Measurements from ENCODE around the gene GRIA3.

GRIA3 gene

DNA sequence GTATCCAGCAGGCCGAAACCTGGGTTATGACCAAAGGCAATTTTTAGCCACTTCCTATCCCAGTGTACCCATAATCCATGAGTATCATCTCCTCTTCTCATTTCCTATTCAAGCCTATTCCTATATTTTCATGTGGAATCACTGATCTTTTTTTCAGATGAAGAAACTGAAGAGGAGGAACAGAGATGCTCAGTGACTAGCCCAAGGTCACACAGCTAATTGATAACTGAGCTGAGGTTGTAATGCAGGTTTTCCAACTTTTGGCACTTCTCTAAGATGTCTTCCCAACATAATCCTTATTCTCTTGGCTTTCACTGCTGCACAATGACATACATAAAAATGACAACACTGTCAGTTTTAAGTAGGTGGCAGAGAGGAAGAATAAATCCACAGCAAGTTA, 15.3 kb downstream of the GRIA3 start:
- DNase-seq (ENCODE audit: low spot score), result no peak

DNA sequence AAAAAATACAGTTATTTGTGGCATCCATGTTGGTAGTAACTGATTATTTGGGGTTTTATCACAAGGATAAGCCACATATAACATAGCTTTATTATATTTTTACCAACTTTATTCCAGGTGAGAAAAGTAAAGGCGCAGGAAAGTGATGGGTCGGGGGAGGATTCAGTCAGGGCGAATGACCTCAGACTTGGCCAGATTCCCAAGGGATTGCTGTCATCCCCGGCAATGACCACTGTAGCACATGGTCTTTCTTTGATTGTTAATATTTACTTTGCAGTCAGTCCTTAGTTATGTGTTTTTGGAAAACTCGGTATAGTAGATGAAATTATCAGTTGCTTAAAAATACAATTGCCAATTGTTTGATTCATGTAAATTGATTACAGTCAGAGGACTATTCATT, 17.6 kb downstream of the GRIA3 start:
- DNase-seq (ENCODE audit: low spot score), result no peak

DNA sequence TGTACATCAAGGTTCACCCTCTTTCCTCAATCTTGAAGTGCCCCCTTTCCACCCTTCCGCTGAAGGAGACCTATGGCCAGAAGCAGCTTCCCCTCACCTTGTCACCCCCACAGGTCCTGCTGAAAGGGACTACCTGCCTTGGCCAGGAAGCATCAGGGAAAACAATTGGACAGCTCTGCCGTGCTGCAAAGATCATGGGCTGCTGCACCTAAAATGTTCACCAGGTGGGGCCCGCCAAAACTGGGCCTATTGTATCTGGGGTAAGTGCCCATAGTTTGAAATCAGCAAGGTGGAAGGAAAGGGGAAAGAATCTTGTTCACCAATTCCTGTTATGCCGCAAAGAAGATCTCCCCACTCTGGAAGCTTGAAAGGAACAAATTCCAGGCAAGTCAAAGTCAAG, 18.4 kb downstream of the GRIA3 start:
- no peak for DNase-seq (ENCODE audit: low spot score)

DNA sequence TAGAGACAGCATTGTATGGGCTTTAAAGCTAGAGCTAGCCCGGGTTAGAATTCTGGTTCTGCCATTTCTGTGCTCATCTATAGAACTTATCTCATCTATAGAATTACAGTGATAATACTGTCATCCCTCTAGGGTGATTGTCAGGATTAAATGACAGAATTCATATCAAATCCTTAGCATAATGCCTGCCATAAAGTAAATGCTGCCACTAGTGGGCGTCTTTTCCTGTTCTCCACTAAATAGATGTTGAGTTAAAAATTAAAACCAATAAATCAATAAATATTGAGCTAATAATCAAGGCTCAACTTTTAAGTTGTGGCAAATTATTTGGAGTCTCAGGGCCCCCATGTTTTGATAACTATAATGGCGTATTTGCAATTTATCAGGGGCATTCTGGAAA, 19.7 kb downstream of the GRIA3 start:
- DNase-seq (ENCODE audit: low spot score), result no peak

DNA sequence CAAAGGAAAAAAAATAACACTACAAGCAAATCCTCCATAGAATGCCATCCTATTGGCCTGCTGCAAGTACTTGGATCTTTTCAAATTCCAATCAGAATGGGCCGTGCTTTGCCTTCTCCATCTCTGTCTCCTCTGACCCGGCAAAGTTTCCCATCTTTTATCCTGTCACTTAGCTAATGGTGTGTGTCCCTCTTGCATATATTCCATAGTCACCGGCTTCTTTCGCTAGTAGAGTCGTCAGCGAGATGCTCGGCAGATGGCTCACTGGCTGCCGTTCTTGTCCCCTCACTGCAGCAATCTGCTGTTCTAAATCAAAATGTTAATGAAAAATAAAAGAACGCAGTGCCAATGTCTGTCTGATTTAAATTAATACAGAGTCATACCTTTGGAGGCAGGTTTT, 22.1 kb downstream of the GRIA3 start:
- DNase-seq (ENCODE audit: low spot score), result no peak

DNA sequence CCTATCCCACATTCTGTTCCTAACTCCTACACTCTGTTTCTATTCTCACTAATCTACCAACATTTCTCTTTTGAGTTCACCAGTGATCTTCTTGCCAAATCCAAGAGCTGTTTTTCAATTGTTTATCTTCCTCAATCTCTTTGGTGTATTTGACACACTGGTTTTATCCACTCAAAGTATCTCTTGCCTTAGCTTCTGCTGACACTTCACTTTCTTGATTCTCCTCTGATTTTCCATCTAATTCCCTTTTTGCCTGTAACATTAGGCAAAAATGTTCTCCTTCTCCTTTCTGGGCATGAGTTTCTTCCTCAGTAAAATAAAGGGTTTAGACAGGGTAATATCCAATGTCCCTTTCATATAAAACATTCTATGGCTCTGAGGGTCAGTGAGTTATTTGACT, 26.2 kb downstream of the GRIA3 start:
- no peak for DNase-seq (ENCODE audit: low spot score)

DNA sequence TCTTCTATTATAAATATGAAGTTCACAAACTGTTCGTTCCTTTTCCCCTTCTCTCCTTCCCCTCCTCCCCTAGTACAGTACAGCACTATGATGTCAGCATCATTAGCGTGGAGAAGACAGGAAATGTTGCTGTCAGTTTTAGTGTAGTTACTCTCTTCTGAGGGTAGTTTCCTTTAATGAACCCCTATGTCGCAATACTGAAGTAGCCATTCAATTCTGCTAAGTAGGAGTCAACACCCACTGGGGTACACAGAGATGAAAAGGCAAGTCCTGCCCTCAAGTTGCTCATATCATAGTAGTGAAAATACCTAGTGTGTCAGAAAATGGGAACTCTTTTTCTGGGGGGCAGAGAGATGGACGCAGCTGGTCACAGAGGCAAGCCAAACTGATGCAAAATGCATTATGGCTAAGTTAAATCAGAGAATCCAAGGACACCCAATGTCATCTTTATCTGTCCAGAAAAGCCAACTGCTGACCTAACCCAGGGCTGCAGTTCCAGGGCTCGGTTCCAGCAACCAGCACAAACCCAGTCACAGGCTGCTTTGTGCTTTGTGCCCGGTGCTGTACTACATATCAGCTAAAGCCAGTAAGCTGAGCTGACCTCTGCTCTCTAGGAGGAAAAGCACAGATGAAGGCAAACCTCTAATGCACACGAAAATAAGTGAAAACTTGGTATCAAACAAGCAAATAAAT, 31.5 kb downstream of the GRIA3 start:
- DNase-seq (ENCODE audit: low spot score), result no peak

DNA sequence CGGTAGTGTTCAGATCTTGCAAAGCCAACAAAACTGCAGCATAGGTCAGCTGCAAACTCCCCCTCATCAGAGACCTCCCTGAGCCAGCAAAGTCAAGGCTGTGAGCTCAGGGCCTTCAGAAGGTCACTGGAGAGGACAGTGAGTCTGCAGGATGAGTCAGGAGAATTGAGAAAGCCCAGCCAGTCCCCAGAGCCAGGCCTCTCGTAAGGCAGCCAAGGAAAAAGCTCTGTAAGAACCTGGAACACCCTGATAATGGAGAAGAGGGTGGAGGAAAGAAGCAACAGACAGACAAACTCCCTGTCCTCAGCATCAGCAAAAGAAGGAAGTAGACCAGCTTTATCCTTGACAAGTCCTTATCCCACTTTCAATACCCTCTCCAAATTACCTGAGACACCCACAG, 33.0 kb downstream of the GRIA3 start:
- no peak for DNase-seq (ENCODE audit: low spot score)

DNA sequence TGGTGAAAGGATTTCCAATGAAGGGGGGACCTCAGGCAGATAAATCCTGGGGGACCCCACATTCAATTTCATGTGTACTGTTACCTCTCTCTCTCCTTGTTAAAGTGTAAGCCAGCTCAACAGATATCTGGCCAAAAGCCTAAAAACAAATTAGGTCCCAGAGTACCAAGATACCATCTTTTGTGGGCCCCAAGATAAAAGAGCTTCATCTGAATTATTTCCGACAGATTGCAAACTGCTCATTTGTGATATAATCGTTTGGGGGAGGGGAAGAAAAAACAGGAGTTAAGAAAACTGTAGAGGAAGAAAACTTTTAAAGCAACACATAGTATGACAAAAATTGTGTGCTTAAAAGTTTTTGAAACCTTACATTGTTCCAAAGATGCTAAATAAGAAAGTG, 33.6 kb downstream of the GRIA3 start:
- DNase-seq (ENCODE audit: low spot score), result no peak

DNA sequence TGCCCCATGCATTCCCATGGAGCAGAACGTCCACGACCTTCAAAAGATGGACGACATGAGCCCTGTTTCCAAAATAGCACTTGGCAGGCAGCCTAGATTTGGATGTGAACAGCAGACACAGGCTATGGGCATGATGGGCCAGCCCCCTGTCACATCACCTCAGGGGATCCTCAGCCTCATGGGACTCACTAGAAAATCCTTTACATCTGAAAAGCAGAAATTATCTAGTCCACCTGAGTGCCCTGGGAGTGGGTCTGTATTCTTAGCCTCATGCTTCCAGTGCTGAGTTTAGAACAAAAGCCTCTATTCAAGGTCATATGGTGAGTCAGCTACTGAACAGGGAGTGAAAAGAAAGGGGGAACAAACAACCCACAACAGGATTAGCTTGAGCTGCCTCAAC, 35.8 kb downstream of the GRIA3 start:
- no peak for DNase-seq (ENCODE audit: low spot score)

DNA sequence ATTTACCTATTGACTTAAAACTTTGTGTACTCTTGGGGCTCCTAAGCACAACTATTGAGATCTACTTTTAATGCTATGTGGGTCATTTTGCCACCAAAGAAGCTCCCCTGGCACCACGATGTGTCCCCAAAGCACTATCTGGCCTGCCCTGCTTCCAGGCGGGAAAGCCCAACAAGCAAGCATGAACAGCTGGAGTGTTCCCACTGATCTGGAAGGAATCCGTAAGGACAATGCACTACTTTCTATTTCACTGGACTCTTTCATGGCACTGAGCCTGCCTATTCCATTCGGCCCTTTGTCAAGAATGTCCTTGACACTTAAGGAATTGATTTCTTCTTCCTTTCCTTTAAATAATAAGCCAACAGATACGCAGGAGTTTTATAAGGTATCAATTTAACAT, 38.8 kb downstream of the GRIA3 start:
- no peak for DNase-seq (ENCODE audit: low spot score)

DNA sequence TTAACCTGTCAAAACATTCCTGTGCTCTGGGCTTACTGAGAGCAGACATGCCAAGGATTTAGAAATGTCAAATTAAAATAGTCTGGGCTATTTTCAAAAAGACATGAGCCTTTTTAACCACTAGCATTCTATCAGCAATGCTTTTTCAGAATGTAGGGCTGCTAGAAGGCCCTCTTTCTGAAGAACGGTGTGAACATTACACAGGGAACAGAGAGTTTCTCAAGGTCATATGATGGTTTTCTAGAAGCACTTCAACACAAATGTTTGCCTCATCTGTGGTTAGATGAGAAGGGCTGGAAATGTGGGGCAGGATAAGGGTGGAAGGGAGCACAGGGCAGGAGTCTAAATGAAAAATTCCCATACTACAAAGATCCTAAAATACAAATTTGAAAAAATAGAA, 39.3 kb downstream of the GRIA3 start:
- DNase-seq (ENCODE audit: low spot score), result no peak

DNA sequence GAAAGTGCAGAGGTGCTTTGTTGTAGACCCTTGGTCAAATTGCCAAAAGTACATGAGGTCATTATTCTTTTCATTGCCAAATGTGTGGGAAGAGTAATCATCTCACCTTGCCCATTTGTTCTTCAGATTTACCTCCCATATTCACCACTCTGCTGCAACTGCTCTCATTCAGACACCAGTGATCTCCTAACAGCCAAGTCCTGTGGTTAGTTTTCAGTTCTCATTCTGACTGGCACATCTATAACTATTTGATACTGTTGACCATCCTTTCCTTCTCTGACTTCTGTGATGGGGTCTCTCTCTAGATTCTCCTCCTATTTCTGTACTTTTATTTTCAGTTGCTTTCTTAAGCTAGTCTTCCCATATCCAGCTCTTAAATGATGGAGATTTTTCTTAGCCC, 39.8 kb downstream of the GRIA3 start:
- no peak for DNase-seq (ENCODE audit: low spot score)

DNA sequence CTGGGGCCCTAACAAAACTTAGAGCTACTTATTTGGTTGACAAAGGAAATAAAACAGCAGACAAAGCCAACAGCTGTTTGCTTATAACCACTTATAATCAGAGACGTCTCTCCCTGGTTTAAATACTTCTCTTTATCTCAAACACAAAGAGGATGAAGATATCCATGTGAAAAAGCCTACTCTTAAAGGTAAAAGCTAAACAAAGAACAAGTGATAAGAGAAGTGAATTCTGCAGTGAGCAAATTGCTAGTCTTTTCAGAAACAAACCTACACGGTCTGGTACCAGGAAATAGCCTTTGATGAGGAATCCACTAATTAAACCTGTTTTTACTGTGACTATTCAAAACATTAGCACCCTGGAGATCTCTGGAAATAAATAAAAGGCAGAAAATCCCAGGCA, 46.7 kb downstream of the GRIA3 start:
- DNase-seq (ENCODE audit: low spot score), result no peak

DNA sequence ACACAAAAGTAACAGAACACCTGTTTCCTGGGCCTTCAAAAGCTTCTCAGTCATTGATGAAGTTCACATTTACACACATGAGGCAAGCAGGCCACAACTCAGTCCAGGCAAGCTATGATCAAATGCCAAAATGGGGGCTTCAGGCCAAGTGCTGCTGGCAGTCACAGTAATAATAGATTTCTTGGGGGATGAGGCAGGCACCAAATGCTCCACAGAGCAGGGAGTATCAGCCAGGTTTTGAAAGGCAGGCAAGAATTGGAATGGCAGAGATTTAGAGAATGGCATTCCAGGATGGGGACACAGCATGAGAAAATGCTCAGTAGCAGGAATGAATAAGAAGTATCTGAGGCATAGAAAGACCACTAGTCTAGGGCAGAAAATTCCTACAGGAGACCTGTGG, 52.8 kb downstream of the GRIA3 start:
- no peak for DNase-seq (ENCODE audit: low spot score)

DNA sequence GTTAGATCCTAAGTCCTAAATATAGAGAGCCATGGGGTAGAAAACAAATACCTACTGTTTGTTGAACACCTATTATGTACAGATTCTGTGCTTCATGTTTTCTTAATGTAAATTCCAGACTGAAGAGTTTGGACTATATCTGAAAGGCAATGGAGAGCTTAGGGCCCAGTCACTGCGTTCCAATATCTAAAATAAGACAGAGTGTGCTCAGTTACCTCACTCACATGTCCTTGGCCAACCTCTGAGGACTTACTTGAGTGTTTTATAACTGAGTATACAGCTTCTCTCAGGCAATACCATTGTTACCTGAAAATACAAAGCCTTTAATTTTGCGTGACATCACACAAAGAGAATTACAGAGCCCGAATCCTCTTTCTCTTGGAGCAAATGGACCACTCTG, 53.2 kb downstream of the GRIA3 start:
- DNase-seq (ENCODE audit: low spot score), result no peak

DNA sequence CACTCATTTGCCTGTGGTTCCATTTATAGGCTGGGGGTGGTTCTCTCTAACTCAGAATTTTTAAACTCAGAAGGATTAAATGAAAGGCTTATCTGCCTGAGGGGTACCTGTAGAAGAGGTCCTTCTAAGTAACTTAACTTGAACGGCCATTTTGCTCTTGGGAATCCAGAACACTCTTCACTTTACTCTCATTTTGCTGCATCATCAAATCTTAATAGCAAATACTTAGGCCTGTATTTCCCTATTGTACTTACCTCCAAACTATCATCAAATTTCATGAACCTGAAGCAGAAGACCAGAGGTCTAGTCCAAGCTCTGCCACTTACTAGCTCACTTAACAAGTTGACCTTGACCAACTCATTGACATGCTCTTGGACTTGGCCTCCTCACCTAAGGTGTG, 70.4 kb downstream of the GRIA3 start:
- DNase-seq (ENCODE audit: low spot score), result no peak

DNA sequence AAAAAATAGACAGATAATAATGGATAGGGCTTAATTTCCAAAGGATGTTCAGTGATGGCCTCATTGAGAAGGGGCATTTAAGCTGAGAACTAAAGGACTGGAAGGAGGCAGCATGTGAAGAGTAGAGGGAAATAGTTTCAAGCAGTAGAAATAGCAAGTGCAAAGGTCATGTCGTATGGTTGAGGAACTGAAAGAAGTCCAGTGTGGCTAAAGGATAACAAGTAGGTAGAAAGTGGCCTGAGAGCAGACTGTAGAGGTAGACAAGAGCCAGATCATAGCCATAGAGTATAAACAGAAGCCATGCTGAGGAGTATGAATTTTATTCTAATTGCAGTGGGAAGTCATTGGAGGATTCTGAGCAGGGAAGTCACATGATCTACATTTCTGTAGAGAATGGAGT, 72.3 kb downstream of the GRIA3 start:
- no peak for DNase-seq (ENCODE audit: low spot score)

DNA sequence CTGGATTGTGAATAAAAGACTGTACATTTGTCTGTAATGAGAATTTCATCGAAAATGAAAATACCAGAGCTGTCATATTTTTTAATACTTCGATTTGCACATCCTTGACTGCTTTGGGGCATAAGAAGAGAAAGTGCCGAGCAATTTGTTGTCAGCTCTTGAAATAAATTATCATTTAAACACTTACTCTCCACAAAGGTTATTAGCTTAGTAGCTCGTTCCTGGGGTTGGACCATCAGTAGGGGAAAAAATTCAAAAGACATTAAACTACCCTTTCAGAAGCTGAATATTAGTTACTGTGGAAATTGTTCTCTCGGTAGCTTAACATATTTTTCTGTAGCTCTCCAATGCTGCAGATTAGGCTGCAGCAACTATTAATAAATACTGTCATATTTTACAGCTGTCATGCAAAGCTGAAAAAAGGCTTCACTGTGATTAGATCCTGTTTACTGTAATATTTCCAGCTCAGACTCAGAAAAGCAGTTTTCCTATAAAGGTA, 76.9 kb downstream of the GRIA3 start:
- no peak for DNase-seq (ENCODE audit: low spot score)

DNA sequence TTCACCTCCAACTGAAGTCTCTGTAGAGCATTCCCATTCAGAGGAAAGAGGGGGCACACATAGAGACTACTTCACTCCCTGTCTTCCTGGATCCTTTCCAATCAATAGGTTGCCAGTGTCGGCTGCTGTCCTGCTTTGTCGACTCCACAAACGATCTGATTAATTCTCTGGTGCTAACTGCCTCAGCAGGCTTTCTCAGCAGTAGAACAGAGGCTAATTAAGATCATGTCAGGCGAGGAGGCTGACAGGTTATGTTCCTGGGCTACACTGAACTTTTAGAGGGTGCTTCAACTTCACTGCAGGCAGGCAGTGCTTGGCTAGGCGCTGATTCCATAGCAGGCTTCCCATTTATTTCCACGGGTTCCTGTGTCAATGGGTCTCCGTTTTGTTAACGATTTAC, 79.2 kb downstream of the GRIA3 start:
- no peak for DNase-seq (ENCODE audit: low spot score)

DNA sequence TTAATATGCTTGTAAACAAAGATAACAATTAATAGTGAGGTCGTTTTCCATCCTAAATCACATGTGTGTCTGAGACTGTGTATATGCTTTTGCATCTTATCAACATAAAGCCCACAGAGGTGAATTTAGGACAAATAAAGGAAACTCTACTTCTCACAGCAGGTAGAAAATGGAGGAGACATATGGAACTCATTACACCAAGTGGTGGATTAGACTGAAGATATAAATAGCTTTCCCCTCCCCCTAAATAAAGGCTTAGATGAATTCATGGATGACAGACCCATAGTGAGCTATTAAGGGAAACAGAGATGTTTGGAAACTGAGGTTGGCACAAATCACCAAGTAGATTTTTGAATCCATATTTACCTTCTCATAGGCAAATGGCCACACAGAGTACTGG, 79.7 kb downstream of the GRIA3 start:
- no peak for DNase-seq (ENCODE audit: low spot score)

DNA sequence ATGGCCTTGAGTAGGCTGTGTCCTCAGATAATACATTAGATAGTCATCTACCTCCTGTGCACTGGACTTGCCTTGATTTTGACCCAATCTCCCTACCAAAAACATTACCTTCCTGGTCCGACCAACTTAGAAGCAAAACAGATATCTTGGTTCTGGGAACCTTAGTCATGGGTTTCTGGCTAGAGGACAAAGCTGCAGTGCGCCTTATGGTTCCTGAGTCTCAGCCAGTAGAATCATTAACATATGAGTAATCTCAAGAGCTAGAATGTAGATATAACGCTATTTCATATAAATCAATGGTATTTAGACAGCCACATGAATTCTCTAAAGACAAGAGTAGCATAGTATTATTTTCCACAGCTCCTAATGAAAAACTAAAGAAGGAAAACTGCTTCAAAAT, 83.1 kb downstream of the GRIA3 start:
- no peak for DNase-seq (ENCODE audit: low spot score)

DNA sequence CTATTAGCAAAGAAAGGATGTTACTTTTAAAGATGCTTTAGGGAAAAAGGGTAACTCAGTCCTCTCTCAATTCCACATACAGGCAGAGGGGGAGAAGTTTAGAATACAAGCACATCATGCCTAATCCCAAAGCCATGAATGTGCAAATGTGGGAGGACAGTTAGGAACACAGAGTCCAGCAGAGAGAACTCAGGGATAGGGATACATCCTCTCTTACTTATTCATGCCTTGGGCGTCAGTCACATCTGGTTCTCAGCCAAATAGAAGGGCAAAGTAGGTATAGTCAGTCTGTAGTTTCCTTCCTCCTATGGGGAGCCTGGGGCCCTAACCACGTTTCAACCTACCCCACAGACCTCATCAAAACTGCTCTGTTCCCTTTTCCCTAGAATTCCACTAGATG, 87.8 kb downstream of the GRIA3 start:
- DNase-seq (ENCODE audit: low spot score), result no peak

DNA sequence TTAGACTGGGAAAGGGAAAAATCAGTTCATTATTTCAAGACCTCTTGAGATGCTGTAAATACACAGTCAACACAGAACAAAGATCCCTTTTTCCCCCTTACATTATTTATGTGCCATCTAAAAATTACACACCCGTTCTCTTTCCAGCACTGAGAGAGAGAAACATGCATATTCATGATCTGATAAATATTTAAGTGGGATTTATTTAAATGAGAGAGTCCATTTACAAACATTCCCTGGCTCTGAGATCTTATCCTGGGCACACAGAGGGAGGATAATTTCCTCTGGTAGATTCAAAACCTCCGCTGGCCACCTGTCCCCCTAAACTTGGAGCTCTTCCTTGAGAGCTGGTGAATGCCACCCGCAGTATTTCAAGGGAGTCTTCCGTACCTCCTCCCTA, 88.6 kb downstream of the GRIA3 start:
- no peak for DNase-seq (ENCODE audit: low spot score)

DNA sequence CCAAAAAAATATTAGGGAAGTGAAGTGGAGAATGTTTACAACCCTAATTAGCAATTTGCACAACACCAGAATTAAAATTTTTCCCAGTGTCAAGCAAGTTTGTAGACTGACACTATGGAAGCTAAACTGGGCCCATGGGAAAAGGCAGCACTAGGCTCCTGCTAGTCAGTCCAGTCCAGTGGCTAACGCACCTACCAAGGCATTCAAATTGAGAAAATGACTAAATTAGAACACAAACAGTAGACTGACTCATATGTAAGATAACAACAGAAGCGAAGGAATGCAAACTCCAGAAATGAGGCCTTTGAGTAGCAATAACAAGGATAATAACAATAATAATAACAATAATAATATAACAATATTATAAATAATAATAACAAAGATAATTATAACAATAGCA, 90.7 kb downstream of the GRIA3 start:
- DNase-seq (ENCODE audit: low spot score), result no peak
